ENCODE data around the gene SRPRB. TPM values are rescaled to one million over a fixed set of nuclear protein-coding genes. Genes with fewer than 3 reads are reported as not detected.

The SRPRB gene
- total and polyA plus RNA-seq, 2 experiments from 2014 or later = 25.6 to 36.0 TPM

DNA sequence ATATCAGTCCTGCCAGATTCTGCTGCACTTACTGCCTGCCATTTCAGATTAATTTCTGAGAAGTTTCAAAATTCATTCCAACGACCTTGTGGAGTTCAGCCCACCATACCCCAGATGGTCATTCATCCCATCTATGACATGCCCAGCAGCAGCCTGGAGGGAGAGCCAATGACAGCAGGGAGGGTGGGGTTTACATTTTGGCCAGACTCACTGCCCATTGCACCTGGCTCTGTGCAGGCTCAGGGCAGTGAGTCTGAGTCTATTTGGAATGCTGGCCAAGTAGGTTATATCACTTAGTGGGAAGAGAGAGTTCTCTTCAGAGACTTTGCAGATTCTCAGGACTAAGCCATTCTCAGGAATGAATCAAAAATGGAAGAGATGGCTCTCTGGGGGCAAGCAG is 21.5 kb downstream of the SRPRB start:
- Histone ChIP-seq H3K36me3 (ENCODE audit: insufficient read depth) (no peaks in the 10 kb centered on the region), H3K4me2 (no peak overlapping the region), H3F3A (replicated peaks; ENCODE audit: low read depth) (no peaks in the 10 kb centered on the region), H3K27me3 (ENCODE audit: insufficient read depth) (no peaks in the 10 kb centered on the region), H4K20me1 (replicated peaks; ENCODE audit: insufficient read depth) (no peaks in the 10 kb centered on the region), H3K27ac (ENCODE audit: low read depth) (no peak overlapping the region), H2AFZ (no peak overlapping the region), H3K4me1 (ENCODE audit: insufficient read depth) (no peaks in the 10 kb centered on the region), H3K4me3 (no peak overlapping the region), H3K9me2 (ENCODE audit: insufficient read depth) (peaks cover 4% of the 10 kb centered on the region; the same call in 1 of the 2 replicates), H3K79me2 (replicated peaks; ENCODE audit: insufficient read depth) (no peaks in the 10 kb centered on the region)
- Mint-ChIP-seq H3K36me3 (ENCODE audit: low read depth) (peaks cover 36% of the 10 kb centered on the region), H3K4me1 (peaks cover 10% of the 10 kb centered on the region; the same call in 2 of the 3 replicates), H3K4me3 (no peak overlapping the region), H3K9me3 (no peaks in the 10 kb centered on the region), H3K27ac (no peak overlapping the region), H3K27me3 (ENCODE audit: insufficient read depth, low read depth, poor library complexity) (peaks cover 9% of the 10 kb centered on the region)
- DNase-seq (ENCODE audit: low spot score) (no peak), ATAC-seq (no peak)
- no peak for TF ChIP-seq POLR2AphosphoS5 (IDR thresholded peaks at IDR 0.05; ENCODE audit: low read depth)
- TF ChIP-seq ZNF114 (CRISPR knock-in tag; IDR thresholded peaks at IDR 0.05) = no peak
- no peak for TF ChIP-seq NANOG (IDR thresholded peaks at IDR 0.05; ENCODE audit: borderline replicate concordance)
- TF ChIP-seq ZNF331 (CRISPR knock-in tag; IDR thresholded peaks at IDR 0.05; ENCODE audit: low read depth) = no peak
- TF ChIP-seq CREB1 (CRISPR knock-in tag; IDR thresholded peaks at IDR 0.05; ENCODE audit: low read depth) = no peak
- TF ChIP-seq REST (IDR thresholded peaks at IDR 0.05; ENCODE audit: unreplicated experiment) = no peak
- no peak for TF ChIP-seq CTCF (conservative IDR thresholded peaks at IDR 0.05; ENCODE audit: low read depth in 2 of 2)
- no peak for TF ChIP-seq EZH2phosphoT487 (IDR thresholded peaks at IDR 0.05; ENCODE audit: unreplicated experiment)
- TF ChIP-seq JUNB (IDR thresholded peaks at IDR 0.05; ENCODE audit: unreplicated experiment) = no peak
- TF ChIP-seq ZNF462 (CRISPR knock-in tag; IDR thresholded peaks at IDR 0.05) = no peak
- no peak for TF ChIP-seq ETS1 (IDR thresholded peaks at IDR 0.05)
- no peak for TF ChIP-seq STAT1 (IDR thresholded peaks at IDR 0.05; ENCODE audit: unreplicated experiment)
